HG03460 (cell line): ENCODE results near the gene USP24.
"Not testable (repeated sequence)": the region's sequence is repeated elsewhere in the genome, so short reads cannot be mapped to it uniquely, and the experiment has no call there.

ENCODE experiments used
- ATAC-seq: cut with Tn5 transposase; IDR thresholded peaks from one replicate; pipeline ENCODE4 v1.9.1; 2021; ENCODE audit not compliant: unreplicated experiment

The USP24 gene

DNA sequence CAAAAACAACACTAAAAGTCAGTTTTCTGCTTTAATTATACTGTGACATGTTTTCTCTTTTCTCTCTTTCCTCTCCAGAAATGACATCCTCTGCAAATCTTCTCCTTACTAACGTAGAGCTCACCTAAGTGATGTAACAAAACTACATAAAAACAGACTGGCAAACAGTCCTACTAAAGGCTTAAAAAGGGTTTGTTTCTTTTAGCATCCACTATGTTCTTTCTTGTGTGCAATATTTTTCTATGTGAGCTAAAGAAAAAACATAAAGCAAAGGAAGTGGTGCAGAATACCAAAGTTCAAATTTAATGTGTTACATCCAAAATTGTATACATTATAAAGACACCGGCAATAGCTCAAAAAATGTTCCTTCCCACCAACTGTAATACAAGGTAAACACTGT is 14.5 kb downstream of the USP24 start:
- no peak for ATAC-seq

GRCh38 chr1:55199735-55200134 is 15.4 kb downstream of the USP24 start:
- ATAC-seq = not testable (repeated sequence)

DNA sequence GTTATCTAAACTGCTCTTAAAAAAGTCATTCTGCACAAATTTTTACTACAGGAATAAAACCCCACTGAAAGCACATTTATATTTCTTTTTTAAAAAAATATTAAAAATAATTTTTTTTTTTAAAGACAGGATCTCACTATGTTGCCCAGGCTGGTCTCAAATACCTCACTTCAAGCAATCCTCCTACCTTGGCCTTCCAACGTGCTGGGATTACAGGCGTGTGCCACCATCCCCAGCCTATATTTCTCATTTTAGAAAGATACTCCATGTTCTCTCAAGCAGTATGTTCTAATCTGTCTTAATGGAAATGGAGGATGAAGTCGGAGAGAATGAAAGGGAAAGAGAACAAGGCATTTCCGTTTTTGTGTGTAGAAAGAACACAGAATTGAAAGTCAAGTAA is 17.1 kb downstream of the USP24 start:
- ATAC-seq = no peak

GRCh38 chr1:55197099-55197498 is 18.1 kb downstream of the USP24 start:
- ATAC-seq = no peak

GRCh38 chr1:55196433-55197035 is 18.6 kb downstream of the USP24 start:
- no peak for ATAC-seq

DNA sequence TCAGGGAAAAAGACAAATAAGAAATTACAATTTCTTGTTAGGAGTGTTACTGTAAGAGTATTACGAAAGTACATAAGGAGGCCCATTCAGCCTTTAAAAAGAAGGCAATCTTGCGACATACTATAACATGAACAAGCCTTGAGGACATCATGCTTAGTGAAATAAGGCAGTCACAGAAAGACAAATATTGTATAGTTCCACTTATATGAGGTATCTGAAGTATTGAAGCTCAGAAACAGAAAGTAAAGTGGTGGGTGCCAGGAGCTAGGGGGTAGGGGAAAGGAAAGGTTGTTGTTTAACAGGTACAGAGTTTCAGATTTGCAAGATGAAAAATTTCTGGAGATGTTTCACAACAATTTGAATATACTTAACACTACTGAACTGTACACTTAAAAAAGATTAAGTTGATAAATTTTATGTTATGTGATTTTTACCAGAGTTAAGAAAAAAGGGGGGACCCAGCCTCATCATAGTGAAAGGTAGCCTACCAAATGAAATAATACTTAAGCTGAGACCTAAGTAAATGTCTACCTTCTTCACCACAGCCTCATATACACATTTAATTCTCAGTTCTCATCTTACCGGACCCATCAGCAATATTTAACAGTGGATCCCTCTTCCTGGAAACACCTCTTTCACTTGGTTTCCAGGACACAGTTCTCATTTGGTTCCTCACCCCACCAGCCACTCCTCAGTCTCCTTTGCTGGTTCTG is 19.5 kb downstream of the USP24 start:
- peak; percentile 73 for ATAC-seq

DNA sequence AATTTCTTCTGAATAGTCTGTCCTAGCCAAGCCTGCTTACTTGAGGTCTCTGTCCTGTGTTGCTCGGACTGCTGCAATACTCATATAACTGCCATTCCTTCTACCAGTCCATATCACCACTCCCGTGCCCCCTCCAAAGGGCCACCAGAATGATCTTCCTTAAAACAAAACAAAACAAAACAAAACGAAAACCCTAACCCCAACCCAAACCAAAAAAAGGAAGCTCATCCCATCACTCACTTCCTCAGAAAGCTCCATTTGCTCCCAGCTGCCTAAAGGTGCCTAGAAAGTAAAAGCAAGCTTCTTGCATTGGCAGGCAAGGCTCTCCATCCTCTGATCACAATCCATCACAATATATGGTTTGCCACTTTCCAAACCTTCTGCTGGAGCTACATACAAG is 20.3 kb downstream of the USP24 start:
- no peak for ATAC-seq

- ATAC-seq = no peak
These were observed 23.1 kb downstream of the USP24 start for GRCh38 chr1:55192093-55192492.

DNA sequence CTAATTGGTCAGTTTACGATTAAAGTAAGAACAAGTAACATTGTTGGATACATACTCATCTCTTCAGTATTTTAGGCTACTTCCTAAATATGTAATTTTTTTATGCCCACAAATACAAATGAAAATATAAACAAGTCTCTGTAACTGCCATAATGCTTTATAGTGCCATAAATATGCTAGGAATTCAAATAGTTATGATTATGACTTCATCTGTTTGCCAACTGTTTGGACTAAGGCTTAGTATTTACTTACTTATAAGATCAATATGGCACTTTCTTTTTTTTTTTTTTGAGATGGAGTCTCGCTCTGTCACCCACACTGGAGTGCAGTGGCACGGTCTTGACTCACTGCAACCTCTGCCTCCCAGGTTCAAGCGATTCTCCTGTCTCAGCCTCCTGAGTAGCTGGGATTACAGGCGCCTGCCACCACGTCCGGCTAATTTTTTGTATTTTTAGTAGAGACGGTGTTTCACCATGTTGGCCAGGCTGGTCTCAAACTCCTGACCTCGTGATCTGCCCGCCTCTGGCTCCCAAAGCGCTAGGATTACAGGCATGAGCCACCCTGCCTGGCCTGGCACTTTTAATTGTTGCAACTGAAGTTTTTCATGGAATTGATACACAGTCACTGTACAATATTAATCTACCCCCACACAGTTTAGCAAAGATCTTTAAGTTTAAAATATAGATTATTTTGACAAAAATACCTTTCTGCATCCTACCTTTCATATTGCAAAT is 23.8 kb downstream of the USP24 start:
- not testable (repeated sequence) for ATAC-seq

GRCh38 chr1:55190109-55190508 is 25.1 kb downstream of the USP24 start:
- ATAC-seq = no peak

- ATAC-seq = no peak
These were observed 26.3 kb downstream of the USP24 start for GRCh38 chr1:55188909-55189308.

- no peak for ATAC-seq
These were observed 29.3 kb downstream of the USP24 start for GRCh38 chr1:55185832-55186231.

DNA sequence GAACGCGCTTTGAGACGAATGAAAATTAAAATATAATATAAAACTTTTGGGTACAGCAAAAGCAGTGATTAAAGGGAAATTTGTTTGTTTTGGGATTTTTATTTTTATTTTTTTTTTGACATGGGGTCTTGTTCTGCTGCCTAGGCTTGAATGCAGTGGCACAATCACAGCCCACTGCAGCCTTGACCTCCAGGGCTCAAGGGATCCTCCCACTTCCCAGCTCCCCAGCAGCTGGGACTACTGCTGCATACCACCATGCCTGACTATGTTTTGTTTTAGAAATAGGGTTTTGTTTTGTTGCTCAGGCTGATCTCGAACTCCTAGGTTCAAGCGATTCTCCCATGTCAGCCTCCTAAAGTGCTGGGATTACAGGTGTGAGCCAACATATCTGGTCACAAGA is 30.3 kb downstream of the USP24 start:
- ATAC-seq = no peak

GRCh38 chr1:55181666-55182065 is 33.5 kb downstream of the USP24 start:
- ATAC-seq = no peak

- ATAC-seq = no peak
These were observed 35.0 kb downstream of the USP24 start for GRCh38 chr1:55180075-55180670.

GRCh38 chr1:55179177-55179835 is 35.9 kb downstream of the USP24 start:
- ATAC-seq = no peak

DNA sequence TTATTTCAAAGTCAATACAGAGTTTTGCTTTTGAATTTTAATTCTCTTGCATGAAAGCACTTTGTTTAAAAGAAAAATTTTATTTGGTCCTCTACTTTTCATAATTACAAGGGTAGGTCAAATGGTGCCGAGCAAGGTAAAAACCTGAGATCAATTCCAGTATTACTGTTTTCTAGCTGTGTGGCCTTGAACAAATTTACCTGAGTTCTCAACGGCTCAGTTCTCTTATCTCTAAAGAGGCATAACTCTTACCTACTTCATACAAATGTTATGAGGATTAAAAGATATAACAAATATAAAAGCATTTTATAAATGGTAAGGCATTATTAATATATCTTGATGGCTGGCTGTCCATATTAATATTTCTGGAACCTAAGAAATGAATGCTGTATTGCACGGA is 42.5 kb downstream of the USP24 start:
- no peak for ATAC-seq

DNA sequence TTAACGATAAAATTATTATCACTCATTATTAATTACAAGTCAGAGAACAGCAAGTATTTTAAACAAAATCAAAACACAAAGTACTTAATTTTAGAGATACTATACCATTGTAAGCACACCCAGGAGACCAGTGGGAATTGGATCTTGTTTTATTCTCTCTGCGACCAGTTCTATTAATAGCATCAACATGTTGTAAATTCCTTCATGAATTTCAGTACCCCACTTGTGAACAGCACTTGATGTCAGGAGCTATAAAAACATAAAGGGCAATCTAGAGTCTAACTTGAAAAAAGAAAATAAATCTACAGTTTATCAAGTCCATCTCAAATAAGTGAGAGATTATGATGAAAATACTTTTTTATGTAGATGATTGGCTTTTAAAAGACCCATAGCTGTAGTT is 42.9 kb downstream of the USP24 start:
- ATAC-seq = no peak

DNA sequence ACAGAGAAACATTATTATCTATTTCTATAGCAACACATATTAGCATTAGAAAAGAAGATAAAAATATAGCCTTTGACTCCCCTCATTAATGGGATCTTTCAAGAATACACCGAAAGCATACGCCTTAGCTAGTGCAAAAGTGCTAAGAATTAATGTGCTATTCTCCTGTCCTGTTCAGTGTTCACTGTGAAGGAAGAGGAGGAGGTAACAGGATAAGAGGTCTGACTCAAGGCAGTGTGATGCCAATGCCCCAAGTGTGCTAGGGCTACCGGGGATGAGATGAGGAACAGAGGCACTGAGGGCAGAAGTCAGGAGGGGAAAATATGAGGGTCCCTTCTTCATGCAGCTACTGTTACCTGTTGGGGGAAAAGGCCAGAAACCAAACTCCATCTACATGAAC is 43.5 kb downstream of the USP24 start:
- ATAC-seq = no peak

- no peak for ATAC-seq
These were observed 44.7 kb downstream of the USP24 start for GRCh38 chr1:55170426-55170825.

- ATAC-seq = no peak
These were observed 46.0 kb downstream of the USP24 start for GRCh38 chr1:55169126-55169525.
